ENCODE data around the gene RLBP1.

The RLBP1 gene

DNA sequence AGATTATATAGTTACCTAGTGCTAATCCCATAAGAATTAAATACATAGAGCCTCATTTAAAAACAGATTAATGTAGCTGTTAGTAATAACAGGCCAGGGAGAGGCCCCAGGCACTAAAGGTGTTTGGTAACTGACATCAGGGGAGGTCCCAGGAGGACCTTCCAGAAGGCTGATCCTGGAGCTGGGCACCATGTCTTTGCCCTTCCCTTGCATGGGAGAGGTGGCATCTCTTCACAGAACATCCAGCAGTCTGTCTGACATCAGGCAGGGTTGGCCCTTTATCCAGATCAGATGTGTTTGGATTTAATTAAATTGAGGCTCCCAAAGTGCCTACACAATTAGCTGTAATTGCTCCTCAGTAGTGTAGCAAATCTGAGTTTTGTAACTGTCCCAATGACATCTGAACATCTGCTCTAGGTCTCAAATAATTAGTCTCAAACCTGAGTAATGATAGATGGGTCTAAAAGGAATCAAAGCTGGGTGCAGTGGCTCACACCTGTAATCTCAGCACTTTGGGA lies 53.0 kb downstream of the RLBP1 start:
- Histone ChIP-seq H3K36me3 (ENCODE audit: insufficient read depth, insufficient read length, low read length) (no peaks in the 10 kb centered on the region), H3K9me3 (ENCODE audit: insufficient read depth, low read length) (no peaks in the 10 kb centered on the region), H3K4me1 (ENCODE audit: insufficient read depth, insufficient read length) (peaks cover 2% of the 10 kb centered on the region), H3K9ac (ENCODE audit: insufficient read length, low read depth) (no peak overlapping the region), H3K27me3 (ENCODE audit: insufficient read depth, insufficient read length) (no peaks in the 10 kb centered on the region), H3K4me3 (ENCODE audit: insufficient read length, low read depth) (no peak overlapping the region)
- TF ChIP-seq SUZ12 (IDR thresholded peaks at IDR 0.05; ENCODE audit: extremely low read depth, insufficient read depth, insufficient read length), result no peak
- TF ChIP-seq YY1 (IDR thresholded peaks at IDR 0.05; ENCODE audit: insufficient read depth, insufficient read length), result no peak
- no peak for TF ChIP-seq ZNF274 (IDR thresholded peaks at IDR 0.05; ENCODE audit: low read depth, low read length)
- no peak for DNase-seq (ENCODE audit: low read depth, low spot score)

GRCh38 chr15:89167267-89168176 lies 53.9 kb downstream of the RLBP1 start:
- Histone ChIP-seq H3K36me3 (ENCODE audit: insufficient read depth, insufficient read length, low read length) (no peaks in the 10 kb centered on the region), H3K4me1 (ENCODE audit: insufficient read depth, insufficient read length) (peaks cover 2% of the 10 kb centered on the region), H3K9ac (ENCODE audit: insufficient read length, low read depth) (no peak overlapping the region), H3K9me3 (ENCODE audit: insufficient read depth, low read length) (no peaks in the 10 kb centered on the region), H3K4me3 (ENCODE audit: insufficient read length, low read depth) (no peak overlapping the region), H3K27me3 (ENCODE audit: insufficient read depth, insufficient read length) (no peaks in the 10 kb centered on the region)
- TF ChIP-seq SUZ12 (IDR thresholded peaks at IDR 0.05; ENCODE audit: extremely low read depth, insufficient read depth, insufficient read length) (no peak), YY1 (IDR thresholded peaks at IDR 0.05; ENCODE audit: insufficient read depth, insufficient read length) (no peak), ZNF274 (IDR thresholded peaks at IDR 0.05; ENCODE audit: low read depth, low read length) (no peak)
- no peak for DNase-seq (ENCODE audit: low read depth, low spot score)

DNA sequence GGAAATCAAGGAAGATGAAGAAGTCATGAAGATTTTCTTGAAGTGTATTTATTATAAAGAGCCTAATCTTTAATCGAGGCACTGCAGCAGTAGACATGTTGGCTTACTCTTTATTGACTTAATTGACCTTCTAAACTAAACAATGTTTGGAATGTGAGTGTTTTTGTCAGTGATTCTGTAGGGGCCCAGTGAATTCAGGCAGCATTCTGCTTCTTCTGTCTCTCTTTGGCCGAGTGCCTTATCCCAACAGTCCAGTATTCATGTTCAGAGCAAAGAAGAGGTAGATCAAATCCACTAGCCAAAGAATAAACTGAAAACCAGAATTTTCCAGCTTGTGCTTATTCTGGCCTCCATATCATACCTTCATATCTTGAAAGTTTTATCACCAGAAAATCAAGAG lies 55.7 kb downstream of the RLBP1 start:
- no peaks in the 10 kb centered on the region for H3K36me3 ChIP-seq (ENCODE audit: insufficient read depth, insufficient read length, low read length)
- H3K9me3 ChIP-seq (ENCODE audit: insufficient read depth, low read length), result no peaks in the 10 kb centered on the region
- DNase-seq (ENCODE audit: low read depth, low spot score), result no peak
- TF ChIP-seq YY1 (IDR thresholded peaks at IDR 0.05; ENCODE audit: insufficient read depth, insufficient read length) (no peak), ZNF274 (IDR thresholded peaks at IDR 0.05; ENCODE audit: low read depth, low read length) (no peak), SUZ12 (IDR thresholded peaks at IDR 0.05; ENCODE audit: extremely low read depth, insufficient read depth, insufficient read length) (no peak)
- H3K27me3 ChIP-seq (ENCODE audit: insufficient read depth, insufficient read length), result no peaks in the 10 kb centered on the region
- no peak overlapping the region for H3K4me3 ChIP-seq (ENCODE audit: insufficient read length, low read depth)
- no peak overlapping the region for H3K9ac ChIP-seq (ENCODE audit: insufficient read length, low read depth)
- peaks cover 2% of the 10 kb centered on the region for H3K4me1 ChIP-seq (ENCODE audit: insufficient read depth, insufficient read length)

DNA sequence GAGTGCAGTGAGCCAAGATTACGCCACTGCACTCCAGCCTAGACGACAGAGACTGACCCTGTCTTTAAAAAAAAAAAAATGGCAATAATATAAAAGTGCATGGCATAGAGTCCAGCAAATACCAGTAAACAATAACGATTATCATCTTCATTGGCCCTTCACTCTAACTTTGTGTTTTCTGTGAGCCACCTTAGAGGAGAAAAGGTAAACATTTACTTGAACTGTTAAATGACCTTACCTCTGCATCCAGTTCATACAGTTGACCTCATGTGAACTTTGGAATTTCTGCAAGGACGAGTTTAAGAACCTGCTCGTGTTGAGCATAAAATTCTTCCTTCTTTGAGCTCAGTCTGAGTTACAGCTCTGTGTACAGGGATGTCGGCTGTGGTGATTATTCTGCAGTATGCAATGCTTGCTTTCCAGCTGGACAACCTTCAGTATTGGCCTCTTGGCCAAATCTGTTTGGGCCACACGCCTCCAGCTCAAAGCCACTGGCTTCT lies 56.6 kb downstream of the RLBP1 start:
- DNase-seq (ENCODE audit: low read depth, low spot score), result no peak
- H3K36me3 ChIP-seq (ENCODE audit: insufficient read depth, insufficient read length, low read length), result no peaks in the 10 kb centered on the region
- H3K9me3 ChIP-seq (ENCODE audit: insufficient read depth, low read length), result no peaks in the 10 kb centered on the region
- no peaks in the 10 kb centered on the region for H3K27me3 ChIP-seq (ENCODE audit: insufficient read depth, insufficient read length)
- TF ChIP-seq ZNF274 (IDR thresholded peaks at IDR 0.05; ENCODE audit: low read depth, low read length) (no peak), YY1 (IDR thresholded peaks at IDR 0.05; ENCODE audit: insufficient read depth, insufficient read length) (no peak), SUZ12 (IDR thresholded peaks at IDR 0.05; ENCODE audit: extremely low read depth, insufficient read depth, insufficient read length) (no peak)
- no peak overlapping the region for H3K9ac ChIP-seq (ENCODE audit: insufficient read length, low read depth)
- H3K4me3 ChIP-seq (ENCODE audit: insufficient read length, low read depth), result no peak overlapping the region
- peaks cover 2% of the 10 kb centered on the region for H3K4me1 ChIP-seq (ENCODE audit: insufficient read depth, insufficient read length)

GRCh38 chr15:89163271-89164055 lies 57.9 kb downstream of the RLBP1 start:
- no peak overlapping the region for H3K9ac ChIP-seq (ENCODE audit: insufficient read length, low read depth)
- H3K4me3 ChIP-seq (ENCODE audit: insufficient read length, low read depth), result no peak overlapping the region
- no peaks in the 10 kb centered on the region for H3K9me3 ChIP-seq (ENCODE audit: insufficient read depth, low read length)
- no peak for DNase-seq (ENCODE audit: low read depth, low spot score)
- H3K27me3 ChIP-seq (ENCODE audit: insufficient read depth, insufficient read length), result no peaks in the 10 kb centered on the region
- TF ChIP-seq YY1 (IDR thresholded peaks at IDR 0.05; ENCODE audit: insufficient read depth, insufficient read length) (no peak), SUZ12 (IDR thresholded peaks at IDR 0.05; ENCODE audit: extremely low read depth, insufficient read depth, insufficient read length) (no peak), ZNF274 (IDR thresholded peaks at IDR 0.05; ENCODE audit: low read depth, low read length) (no peak)
- no peaks in the 10 kb centered on the region for H3K36me3 ChIP-seq (ENCODE audit: insufficient read depth, insufficient read length, low read length)
- peaks cover 2% of the 10 kb centered on the region for H3K4me1 ChIP-seq (ENCODE audit: insufficient read depth, insufficient read length)

GRCh38 chr15:89161666-89162065 lies 59.7 kb downstream of the RLBP1 start:
- TF ChIP-seq ZNF274 (IDR thresholded peaks at IDR 0.05; ENCODE audit: low read depth, low read length), result no peak
- no peak for TF ChIP-seq YY1 (IDR thresholded peaks at IDR 0.05; ENCODE audit: insufficient read depth, insufficient read length)
- no peak for TF ChIP-seq SUZ12 (IDR thresholded peaks at IDR 0.05; ENCODE audit: extremely low read depth, insufficient read depth, insufficient read length)
- H3K9me3 ChIP-seq (ENCODE audit: insufficient read depth, low read length), result no peaks in the 10 kb centered on the region
- no peak for DNase-seq (ENCODE audit: low read depth, low spot score)
- H3K9ac ChIP-seq (ENCODE audit: insufficient read length, low read depth), result no peak overlapping the region
- H3K4me3 ChIP-seq (ENCODE audit: insufficient read length, low read depth), result no peak overlapping the region
- no peaks in the 10 kb centered on the region for H3K4me1 ChIP-seq (ENCODE audit: insufficient read depth, insufficient read length)
- H3K27me3 ChIP-seq (ENCODE audit: insufficient read depth, insufficient read length), result no peaks in the 10 kb centered on the region
- H3K36me3 ChIP-seq (ENCODE audit: insufficient read depth, insufficient read length, low read length), result peaks cover 5% of the 10 kb centered on the region

All from NT2/D1 (cell line).